Neuronal stem cell (in vitro differentiated cells): ENCODE results near the gene TMEM164.

ENCODE experiments used
- DNase-seq: peaks from one replicate; pipeline ENCODE4 v3.0.0-alpha.2; 2013; ENCODE audit warnings: low spot score
- H2AFZ ChIP-seq: one replicate; pipeline ENCODE4 v1.6.1; 2013; ENCODE audit warnings: mild to moderate bottlenecking, low read length, inconsistent platforms
- H2AK5ac ChIP-seq: 2 replicates; pipeline ENCODE4 v1.6.1; 2013; ENCODE audit warnings: low read depth, mild to moderate bottlenecking, inconsistent platforms, low read length, moderate library complexity, mixed read lengths
- H2BK120ac ChIP-seq: 2 replicates; pipeline ENCODE4 v1.6.1; 2013; ENCODE audit warnings: low read depth, mild to moderate bottlenecking, inconsistent platforms, low read length, moderate library complexity, mixed read lengths
- H2BK12ac ChIP-seq: one replicate; pipeline ENCODE4 v1.6.1; 2013; ENCODE audit warnings: low read length, inconsistent platforms
- H2BK15ac ChIP-seq: 2 replicates; pipeline ENCODE4 v1.6.1; 2013; ENCODE audit warnings: mild to moderate bottlenecking, low read length, inconsistent platforms, mixed read lengths
- H2BK5ac ChIP-seq: one replicate; pipeline ENCODE4 v1.6.1; 2013; ENCODE audit warnings: inconsistent platforms, mild to moderate bottlenecking, low read length, moderate library complexity
- H3K14ac ChIP-seq: one replicate; pipeline ENCODE4 v1.6.1; 2013; ENCODE audit warnings: low read length, inconsistent platforms
- H3K18ac ChIP-seq: 2 replicates; pipeline ENCODE4 v1.6.1; 2013; ENCODE audit warnings: low read length, inconsistent platforms
- H3K23ac ChIP-seq: 2 replicates; pipeline ENCODE4 v1.6.1; 2013; ENCODE audit warnings: low read depth, mild to moderate bottlenecking, mixed read lengths, low read length, inconsistent platforms; ENCODE audit not compliant: poor library complexity
- H3K27ac ChIP-seq: replicated peaks from 3 replicates; pipeline ENCODE4 v1.5.1; 2013; ENCODE audit warnings: low read length, inconsistent platforms
- H3K27me3 ChIP-seq, 3 experiments: 2 replicates each; pipeline ENCODE4 v1.6.1; 2013; ENCODE audit warnings: low read length in 3 of 3, mild to moderate bottlenecking in 2 of 3, inconsistent platforms in 1 of 3, low read depth in 1 of 3, mixed read lengths in 1 of 3, moderate library complexity in 1 of 3; ENCODE audit not compliant: control insufficient read depth in 3 of 3, insufficient read depth in 3 of 3
- H3K36me3 ChIP-seq, 2 donors: replicated peaks in 1 of 2; 2 replicates each; pipeline ENCODE4 v1.6.1; 2013; ENCODE audit warnings: low read length in 2 of 2; ENCODE audit not compliant: control insufficient read depth in 2 of 2, insufficient read depth in 2 of 2
- H3K4ac ChIP-seq: 2 replicates; pipeline ENCODE4 v1.6.1; 2013; ENCODE audit warnings: inconsistent platforms, mild to moderate bottlenecking, low read length, moderate library complexity
- H3K4me1 ChIP-seq, 2 donors: 1 replicate in 1 of 2; 2 replicates in 1 of 2; pipeline ENCODE4 v1.6.1; 2013; ENCODE audit warnings: low read length in 2 of 2, low read depth in 1 of 2; ENCODE audit not compliant: control insufficient read depth in 2 of 2, insufficient read depth in 1 of 2
- H3K4me2 ChIP-seq: one replicate; pipeline ENCODE4 v1.6.1; 2013; ENCODE audit warnings: mild to moderate bottlenecking, low read length, inconsistent platforms; ENCODE audit not compliant: insufficient read depth, poor library complexity, severe bottlenecking
- H3K4me3 ChIP-seq, 2 donors: 2 replicates each; pipeline ENCODE4 v1.5.1; 2013; ENCODE audit warnings: low read length in 2 of 2, mild to moderate bottlenecking in 2 of 2, inconsistent platforms in 1 of 2, moderate library complexity in 1 of 2
- H3K79me1 ChIP-seq: one replicate; pipeline ENCODE4 v1.6.1; 2013; ENCODE audit warnings: low read depth, mild to moderate bottlenecking, inconsistent platforms, low read length, moderate library complexity
- H3K9ac ChIP-seq: one replicate; pipeline ENCODE4 v1.6.1; 2013; ENCODE audit warnings: mild to moderate bottlenecking, low read depth, low read length, inconsistent platforms; ENCODE audit not compliant: poor library complexity
- H3K9me3 ChIP-seq, 2 donors: replicated peaks in 1 of 2; 2 replicates each; pipeline versions ENCODE3 to v1.6.1; 2013; ENCODE audit warnings: low read length in 2 of 2, mild to moderate bottlenecking in 2 of 2, inconsistent platforms in 1 of 2, low read depth in 1 of 2, mixed read lengths in 1 of 2, moderate library complexity in 1 of 2; ENCODE audit not compliant: control insufficient read depth in 2 of 2, insufficient read depth in 1 of 2
- H4K8ac ChIP-seq: one replicate; pipeline ENCODE4 v1.6.1; 2013; ENCODE audit warnings: low read depth, mild to moderate bottlenecking, inconsistent platforms, low read length, moderate library complexity
- H4K91ac ChIP-seq: one replicate; pipeline ENCODE4 v1.6.1; 2013; ENCODE audit warnings: low read length, low read depth, mild to moderate bottlenecking, inconsistent platforms; ENCODE audit not compliant: poor library complexity
- WGBS, 2 donors: extraction: QIAGEN DNeasy Blood & Tissue Kit; methylation state at CpG; one replicate each; pipeline ENCODE4 v1.1.7; 2013; ENCODE audit warnings: missing lambda C conversion rate in 2 of 2, mixed read lengths in 1 of 2; ENCODE audit not compliant: insufficient read length in 2 of 2, insufficient replicate concordance in 1 of 2; ENCODE audit errors: extremely low coverage in 2 of 2; 5-methylcytosine and 5-hydroxymethylcytosine counted together

TMEM164 gene

GRCh38 chrX:110086162-110086915, 83.4 kb downstream of the TMEM164 start:
- Histone ChIP-seq H3K23ac (no peak overlapping the region), H3K9me3 (no peaks in the 10 kb centered on the region), H3K79me1 (no peaks in the 10 kb centered on the region), H2BK120ac (no peak overlapping the region), H3K18ac (no peak overlapping the region), H2BK15ac (no peak overlapping the region), H3K27me3 (no peaks in the 10 kb centered on the region), H3K9ac (no peak overlapping the region), H3K14ac (no peak overlapping the region), H2AFZ (no peak overlapping the region), H3K36me3 (no peaks in the 10 kb centered on the region), H4K8ac (no peak overlapping the region), H3K4me1 (no peaks in the 10 kb centered on the region), H2BK5ac (no peak overlapping the region), H3K4me2 (no peak overlapping the region), H2BK12ac (no peak overlapping the region), H4K91ac (no peak overlapping the region), H3K4me3 (no peak overlapping the region), H2AK5ac (no peak overlapping the region), H3K27ac (no peak overlapping the region), H3K4ac (no peak overlapping the region)
- no peak for DNase-seq

GRCh38 chrX:110086916-110087484, 84.1 kb downstream of the TMEM164 start:
- no peaks in the 10 kb centered on the region for H3K27me3 ChIP-seq
- WGBS, 2 donors = no CpG with 5 or more reads among the region's 2 CpGs
- H3K9ac ChIP-seq = no peak overlapping the region
- H3K23ac ChIP-seq = no peak overlapping the region
- no peaks in the 10 kb centered on the region for H3K79me1 ChIP-seq
- DNase-seq = no peak
- H3K4me2 ChIP-seq = no peak overlapping the region
- H3K27ac ChIP-seq = no peak overlapping the region
- H3K18ac ChIP-seq = no peak overlapping the region
- no peak overlapping the region for H4K8ac ChIP-seq
- no peak overlapping the region for H3K4me3 ChIP-seq
- no peak overlapping the region for H3K14ac ChIP-seq
- H2AK5ac ChIP-seq = no peak overlapping the region
- no peaks in the 10 kb centered on the region for H3K9me3 ChIP-seq
- H2BK120ac ChIP-seq = no peak overlapping the region
- no peak overlapping the region for H4K91ac ChIP-seq
- no peaks in the 10 kb centered on the region for H3K36me3 ChIP-seq
- H2BK5ac ChIP-seq = no peak overlapping the region
- H2BK15ac ChIP-seq = no peak overlapping the region
- no peak overlapping the region for H2AFZ ChIP-seq
- H2BK12ac ChIP-seq = no peak overlapping the region
- no peak overlapping the region for H3K4ac ChIP-seq
- no peaks in the 10 kb centered on the region for H3K4me1 ChIP-seq

- Histone ChIP-seq H3K4me1 (no peaks in the 10 kb centered on the region), H2BK5ac (no peak overlapping the region), H3K23ac (no peak overlapping the region), H4K8ac (no peak overlapping the region), H3K9ac (no peak overlapping the region), H2BK12ac (no peak overlapping the region), H3K36me3 (no peaks in the 10 kb centered on the region), H3K27me3 (no peaks in the 10 kb centered on the region), H3K27ac (no peak overlapping the region), H2AK5ac (no peak overlapping the region), H4K91ac (no peak overlapping the region), H3K4me3 (no peak overlapping the region), H3K18ac (no peak overlapping the region), H3K79me1 (no peaks in the 10 kb centered on the region), H2BK120ac (no peak overlapping the region), H3K4ac (no peak overlapping the region), H3K14ac (no peak overlapping the region), H2BK15ac (no peak overlapping the region), H3K4me2 (no peak overlapping the region), H3K9me3 (no peaks in the 10 kb centered on the region), H2AFZ (no peak overlapping the region)
- WGBS, 2 donors = no CpG with 5 or more reads among the region's 4 CpGs
- DNase-seq = no peak
These were observed 84.8 kb downstream of the TMEM164 start for GRCh38 chrX:110087485-110088356.
